Measurements from ENCODE around the gene PRRC2B.

GRCh38 chr9:131530546-131530919, 136.6 kb downstream of the PRRC2B start:
- TF ChIP-seq CTCF (IDR thresholded peaks at IDR 0.05) (peak in 1 of 4 experiments; percentile 27), POLR2A (IDR thresholded peaks at IDR 0.05) (no peak), EP300 (IDR thresholded peaks at IDR 0.05) (no peak)
